ENCODE data around the gene OR2S2. TPM values are rescaled to one million over a fixed set of nuclear protein-coding genes. Genes with fewer than 3 reads are reported as not detected.

The OR2S2 gene
- total and polyA plus RNA-seq, 2 of the 4 experiments (the other 2 are of a cell fraction): 0.46 to 0.90 TPM

DNA sequence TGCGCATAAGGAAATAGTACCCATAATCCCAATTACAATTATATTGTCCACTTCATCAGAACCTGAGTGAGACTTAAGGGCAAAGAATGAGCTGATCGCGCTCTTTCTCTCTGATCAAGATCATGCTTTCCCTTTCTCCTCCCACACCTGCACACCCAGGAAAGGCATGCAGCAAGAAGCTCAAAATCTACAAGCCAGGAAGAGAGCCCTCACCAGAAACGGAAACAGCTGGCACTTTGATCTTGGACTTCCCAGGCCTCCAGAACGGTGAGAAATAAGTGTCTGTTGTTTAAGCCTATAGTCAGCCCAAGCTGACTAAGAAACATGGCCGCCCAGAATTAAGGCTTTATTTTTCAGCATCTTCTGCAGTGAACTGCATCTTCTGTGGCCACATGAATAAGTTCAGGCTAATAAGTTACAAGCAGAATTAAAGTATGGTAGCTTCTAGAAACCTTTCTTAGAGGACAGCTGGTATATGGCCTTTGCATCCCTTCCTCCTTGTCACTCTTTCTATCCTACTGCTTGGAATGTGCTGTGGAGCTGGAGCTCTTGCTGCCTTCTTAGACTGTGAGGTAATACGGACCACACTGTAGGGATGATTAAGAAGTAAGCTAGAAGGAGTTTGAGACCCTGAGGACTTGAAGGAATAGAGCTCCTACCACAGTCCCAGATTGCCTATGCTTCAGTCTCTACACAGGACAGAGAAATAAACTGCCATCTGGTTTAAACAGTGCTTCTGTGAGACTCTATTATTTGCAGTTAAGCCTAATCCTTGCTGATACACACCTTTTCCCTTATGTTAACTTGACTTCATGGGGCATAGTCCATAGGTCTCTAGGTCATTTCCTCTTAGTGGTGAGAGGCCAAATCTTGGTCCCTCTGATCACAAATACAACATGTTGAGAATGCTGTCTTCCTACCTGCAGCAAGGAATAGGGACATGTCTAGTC, 17.2 kb downstream of the OR2S2 start:
- Histone ChIP-seq H3K56ac (ENCODE audit: extremely low read depth, insufficient read depth, low read length) (0 out of 2 replicates have a peak overlapping the region, but pooled peaks have one; percentile 35), H2AFZ (replicated peaks; ENCODE audit: low read length, poor library complexity) (peak overlapping the region; percentile 71), H2BK5ac (ENCODE audit: low read depth, low read length, poor library complexity, severe bottlenecking) (peak overlapping the region; percentile 17), H3K27me3 (ENCODE audit: control insufficient read depth, insufficient read depth, low read length) (no peaks in the 10 kb centered on the region), H3K36me3 (ENCODE audit: control insufficient read depth, insufficient read depth, low read length) (no peaks in the 10 kb centered on the region), H2BK15ac (ENCODE audit: low read depth, low read length) (peak overlapping the region; percentile 94; the same call in 2 of the 3 replicates), H4K8ac (ENCODE audit: low read depth in 2 of 2, low read length in 2 of 2) (peak overlapping the region; percentile 41 to 70; a peak in 3 of 4 replicates), H2BK120ac (ENCODE audit: low read depth, low read length) (peak overlapping the region; percentile 78), H3K9ac (ENCODE audit: low read depth, low read length) (no peak overlapping the region), H2BK20ac (ENCODE audit: low read depth, low read length) (peak overlapping the region; percentile 89), H3K9me1 (ENCODE audit: insufficient read depth, low read length) (peaks cover 11% of the 10 kb centered on the region; the same call in 1 of the 2 replicates), H3K4me1 (ENCODE audit: control insufficient read depth, insufficient read depth, low read length) (peaks cover 14% of the 10 kb centered on the region), H3K23ac (ENCODE audit: low read depth, low read length) (peak overlapping the region; percentile 24; the same call in 1 of the 2 replicates), H4K5ac (ENCODE audit: low read depth, low read length) (peak overlapping the region; percentile 62), H4K91ac (ENCODE audit: insufficient read depth, low read depth, low read length) (peak overlapping the region; percentile 82), H3K9me3 (ENCODE audit: control insufficient read depth, insufficient read depth, low read length) (no peaks in the 10 kb centered on the region), H2AK9ac (replicated peaks; ENCODE audit: low read depth, low read length, poor library complexity) (peak overlapping the region; percentile 84), H4K20me1 (ENCODE audit: insufficient read depth, low read length) (no peaks in the 10 kb centered on the region), H3K4ac (ENCODE audit: low read depth, low read length) (peak overlapping the region; percentile 58), H3K27ac (ENCODE audit: insufficient read depth, low read length) (no peak overlapping the region), H3K18ac (ENCODE audit: low read depth, low read length) (peak overlapping the region; percentile 83), H3K79me1 (ENCODE audit: low read depth in 1 of 2, low read length in 2 of 2) (peaks cover 0 to 4% of the 10 kb centered on the region in 2 experiments; a peak in 2 of 4 replicates), H3K4me2 (ENCODE audit: low read depth, low read length) (no peak overlapping the region), H2AK5ac (ENCODE audit: low read depth, low read length) (peak overlapping the region; percentile 80), H3K4me3 (ENCODE audit: insufficient read depth, low read depth, low read length) (no peak overlapping the region), H3K14ac (replicated peaks; ENCODE audit: low read depth, low read length) (peak overlapping the region; percentile 74)
- no TSS peak for BruUV-seq (replicated peaks)
- intact Hi-C loops (cut with micrococcal nuclease) (no loop called here), dilution Hi-C loops (cut with HindIII; ENCODE audit: low sequenced_read_pairs, unreplicated experiment) (no loop called here), in situ Hi-C loops (cut with MboI; ENCODE audit: low sequenced_read_pairs) (loop anchor here (10.0 kb wide), 1 partner anchor 56 kb away; no protein-coding TSS in a partner anchor)
- TF ChIP-seq FOS (IDR thresholded peaks at IDR 0.05; ENCODE audit: low read depth, low read length) (no peak), NFE2L2 (IDR thresholded peaks at IDR 0.05; ENCODE audit: low read depth, low read length) (no peak), RFX5 (IDR thresholded peaks at IDR 0.05; ENCODE audit: low read depth, low read length) (no peak), POLR2A (IDR thresholded peaks at IDR 0.05; ENCODE audit: low read depth, low read length) (no peak)
- no peak for DNase-seq
- CTCF ChIA-PET: no interaction called here
- POLR2A ChIA-PET (ENCODE audit: unreplicated experiment): no interaction called here
- no peak for ATAC-seq (ENCODE audit: low read depth)
- no CpG with 5 or more reads among the region's 7 CpGs for WGBS, 2 experiments (ENCODE audit: extremely low coverage in 2 of 2, insufficient read length in 1 of 2)

Measured in IMR-90 (cell line).